NCI-H146 treated with DMSO at 0.1 percent for 48 hours (cell line): ENCODE data around the gene SYNPO2.
A peak's percentile ranks its signal among the peaks of the same experiment; 100 is the strongest.
"Not testable (repeated sequence)": the region's sequence is repeated elsewhere in the genome, so short reads cannot be mapped to it uniquely, and the experiment has no call there.

Experiments used
- DNase-seq: peaks from one replicate; lab custom pipeline; 2025; ENCODE audit not compliant: unreplicated experiment; lab: John Stamatoyannopoulos, UW

SYNPO2 gene

DNA sequence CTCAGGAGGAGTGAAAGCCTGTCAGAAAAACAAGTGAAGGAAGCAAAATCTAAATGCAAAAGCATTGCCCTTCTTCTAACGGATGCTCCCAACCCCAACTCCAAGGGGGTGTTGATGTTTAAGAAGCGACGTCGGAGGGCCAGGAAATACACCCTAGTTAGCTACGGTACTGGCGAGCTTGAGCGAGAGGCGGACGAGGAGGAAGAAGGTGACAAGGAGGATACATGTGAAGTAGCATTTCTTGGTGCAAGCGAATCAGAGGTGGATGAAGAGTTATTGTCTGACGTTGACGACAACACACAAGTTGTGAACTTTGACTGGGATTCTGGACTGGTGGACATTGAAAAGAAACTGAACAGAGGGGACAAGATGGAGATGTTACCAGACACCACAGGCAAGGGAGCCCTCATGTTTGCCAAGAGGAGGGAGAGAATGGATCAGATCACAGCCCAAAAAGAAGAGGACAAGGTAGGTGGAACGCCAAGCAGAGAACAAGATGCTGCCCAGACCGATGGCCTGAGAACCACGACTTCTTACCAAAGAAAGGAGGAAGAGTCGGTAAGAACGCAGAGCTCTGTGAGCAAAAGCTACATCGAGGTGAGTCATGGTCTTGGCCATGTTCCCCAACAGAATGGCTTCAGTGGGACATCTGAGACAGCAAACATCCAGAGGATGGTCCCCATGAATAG, 141.3 kb downstream of the SYNPO2 start:
- DNase-seq = no peak

DNA sequence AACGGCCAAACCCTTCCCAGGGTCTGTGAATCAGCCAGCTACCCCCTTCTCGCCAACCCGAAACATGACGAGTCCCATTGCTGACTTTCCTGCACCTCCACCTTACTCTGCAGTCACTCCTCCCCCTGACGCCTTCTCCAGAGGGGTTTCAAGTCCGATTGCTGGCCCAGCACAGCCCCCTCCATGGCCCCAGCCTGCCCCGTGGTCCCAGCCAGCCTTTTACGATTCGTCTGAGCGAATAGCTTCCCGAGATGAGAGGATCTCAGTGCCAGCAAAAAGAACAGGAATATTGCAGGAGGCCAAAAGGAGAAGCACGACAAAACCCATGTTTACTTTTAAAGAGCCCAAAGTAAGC, 141.9 kb downstream of the SYNPO2 start:
- no peak for DNase-seq

DNA sequence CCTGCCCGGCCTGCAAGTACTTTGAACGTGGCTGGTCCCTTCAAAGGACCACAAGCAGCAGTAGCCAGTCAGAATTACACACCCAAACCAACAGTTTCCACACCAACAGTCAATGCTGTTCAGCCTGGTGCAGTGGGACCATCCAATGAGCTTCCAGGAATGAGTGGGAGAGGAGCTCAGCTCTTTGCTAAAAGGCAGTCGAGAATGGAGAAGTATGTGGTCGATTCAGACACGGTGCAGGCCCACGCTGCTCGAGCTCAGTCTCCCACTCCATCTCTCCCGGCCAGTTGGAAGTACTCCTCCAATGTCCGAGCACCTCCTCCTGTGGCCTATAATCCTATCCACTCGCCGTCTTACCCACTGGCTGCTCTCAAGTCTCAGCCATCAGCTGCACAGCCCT, 142.6 kb downstream of the SYNPO2 start:
- DNase-seq = no peak

DNA sequence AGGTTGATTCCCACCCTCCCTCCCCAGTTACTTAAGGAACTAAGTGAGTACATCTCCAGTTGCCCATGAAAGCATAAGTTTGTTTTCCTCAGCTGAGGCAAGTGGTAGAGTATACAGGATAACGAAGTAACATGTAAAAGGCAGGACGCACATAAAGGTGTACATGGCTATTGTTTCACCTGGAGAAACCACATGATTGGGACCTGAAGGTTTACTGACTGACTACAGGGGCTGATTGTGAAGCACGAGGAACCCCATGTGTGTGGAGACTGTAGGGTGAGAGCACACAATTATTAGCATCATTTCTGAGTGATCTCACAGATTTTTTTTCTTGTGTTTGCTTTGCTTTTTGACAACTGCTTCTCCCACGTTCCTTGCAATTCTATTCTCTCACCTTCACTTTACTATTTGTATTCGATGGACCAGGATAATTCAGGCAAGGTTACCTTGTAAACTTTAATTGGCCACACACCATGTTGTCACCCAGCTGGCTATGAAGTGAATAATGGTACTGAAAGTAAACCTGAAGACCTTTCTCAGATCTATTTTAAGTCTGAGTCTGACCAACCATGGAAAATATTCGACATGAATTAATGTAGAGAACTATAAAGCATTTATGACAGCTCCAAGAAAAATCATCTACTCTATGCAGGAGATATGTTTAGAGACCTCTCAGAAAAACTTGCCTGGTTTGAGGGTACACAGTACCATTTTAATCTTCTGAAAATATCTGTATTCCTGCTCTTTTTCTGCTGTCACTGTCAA, 144.4 kb downstream of the SYNPO2 start:
- no peak for DNase-seq

DNA sequence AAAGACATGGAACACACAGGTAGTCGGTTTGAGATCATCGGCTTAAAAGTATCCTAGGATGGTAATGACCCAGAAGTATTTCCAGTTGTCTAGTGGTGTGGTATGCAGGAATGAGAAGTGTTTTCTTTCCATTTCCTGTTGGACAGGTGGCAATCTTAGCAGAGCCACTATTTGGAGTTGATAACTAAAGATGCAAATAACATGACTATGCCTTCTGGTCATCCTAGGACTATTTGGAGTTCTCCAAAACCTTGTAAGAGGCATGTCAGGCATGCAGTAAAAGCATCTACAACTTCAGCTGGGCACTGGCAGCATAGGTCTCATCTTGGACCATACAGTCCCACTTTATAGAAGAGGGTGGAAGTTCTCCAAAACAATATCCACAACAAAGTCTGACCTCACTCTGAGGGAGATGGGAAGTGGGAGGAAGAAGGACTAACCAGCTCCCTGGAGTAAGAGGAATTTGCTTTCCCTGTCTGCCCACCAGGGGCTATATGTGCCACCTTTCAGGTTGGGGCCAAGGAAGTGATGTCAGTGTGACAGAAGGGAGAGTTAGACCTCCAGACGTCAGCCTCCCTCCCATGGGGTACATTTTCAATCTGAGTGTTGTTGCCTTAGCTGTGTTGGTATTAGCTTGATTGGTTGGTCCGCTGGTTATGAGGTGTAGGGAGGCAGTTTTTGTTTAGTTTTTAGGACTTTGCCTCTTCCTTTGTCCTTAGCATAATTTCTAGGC, 145.8 kb downstream of the SYNPO2 start:
- no peak for DNase-seq

DNA sequence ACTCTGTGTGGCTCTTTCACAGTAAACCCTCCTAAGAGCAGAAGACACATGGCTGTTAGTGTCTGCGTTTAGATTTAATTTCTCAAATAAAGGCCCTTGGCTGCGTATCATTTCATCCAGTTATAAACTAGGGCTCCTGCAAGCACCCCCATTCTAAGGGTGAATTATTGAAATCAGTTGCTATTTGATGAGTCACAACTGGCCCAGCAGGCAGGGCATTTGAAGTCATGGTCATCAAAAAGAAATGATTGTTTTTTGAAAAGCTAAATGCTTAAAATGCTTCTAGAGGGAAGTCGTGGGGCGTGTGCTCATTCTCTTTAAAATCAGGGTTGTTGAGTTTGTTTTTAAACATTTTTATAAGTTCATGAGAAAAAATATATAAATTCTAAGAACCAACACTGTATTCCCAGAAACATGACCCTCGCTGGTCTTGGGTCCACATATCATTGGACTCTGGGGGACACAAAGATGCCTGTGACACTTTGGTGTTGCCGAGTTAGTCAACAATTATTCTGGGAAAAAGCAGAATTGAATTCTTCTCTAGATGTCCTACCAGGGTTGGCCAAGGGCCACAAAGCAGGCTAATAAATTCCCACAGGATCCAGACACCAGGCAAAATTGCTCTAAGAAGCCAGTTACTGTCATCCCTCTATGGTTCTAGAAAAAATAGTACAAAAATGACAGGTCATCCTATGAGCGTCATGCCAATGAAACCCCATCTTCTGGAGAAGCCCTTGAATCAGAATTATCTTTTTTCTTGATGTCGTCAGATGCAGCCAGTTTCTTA, 147.5 kb downstream of the SYNPO2 start:
- no peak for DNase-seq

DNA sequence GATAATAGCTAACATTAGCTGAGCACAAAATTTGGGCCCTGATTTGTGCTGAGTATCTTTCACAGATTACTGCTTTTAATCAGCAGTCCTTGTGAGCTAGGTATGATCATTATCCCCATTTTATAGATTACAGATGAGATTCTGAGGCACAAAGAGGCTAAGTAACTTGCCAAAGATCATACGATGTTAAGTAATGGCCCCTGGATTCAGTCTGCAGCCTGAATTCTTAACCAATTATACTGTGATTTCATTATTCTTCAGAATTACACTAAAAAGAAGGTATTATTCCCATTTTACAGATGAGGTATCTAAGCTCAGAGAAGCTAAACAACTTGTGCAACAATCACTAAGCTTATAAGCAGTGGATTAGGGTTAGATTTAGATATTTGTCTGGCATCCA, 149.1 kb downstream of the SYNPO2 start:
- DNase-seq = no peak

DNA sequence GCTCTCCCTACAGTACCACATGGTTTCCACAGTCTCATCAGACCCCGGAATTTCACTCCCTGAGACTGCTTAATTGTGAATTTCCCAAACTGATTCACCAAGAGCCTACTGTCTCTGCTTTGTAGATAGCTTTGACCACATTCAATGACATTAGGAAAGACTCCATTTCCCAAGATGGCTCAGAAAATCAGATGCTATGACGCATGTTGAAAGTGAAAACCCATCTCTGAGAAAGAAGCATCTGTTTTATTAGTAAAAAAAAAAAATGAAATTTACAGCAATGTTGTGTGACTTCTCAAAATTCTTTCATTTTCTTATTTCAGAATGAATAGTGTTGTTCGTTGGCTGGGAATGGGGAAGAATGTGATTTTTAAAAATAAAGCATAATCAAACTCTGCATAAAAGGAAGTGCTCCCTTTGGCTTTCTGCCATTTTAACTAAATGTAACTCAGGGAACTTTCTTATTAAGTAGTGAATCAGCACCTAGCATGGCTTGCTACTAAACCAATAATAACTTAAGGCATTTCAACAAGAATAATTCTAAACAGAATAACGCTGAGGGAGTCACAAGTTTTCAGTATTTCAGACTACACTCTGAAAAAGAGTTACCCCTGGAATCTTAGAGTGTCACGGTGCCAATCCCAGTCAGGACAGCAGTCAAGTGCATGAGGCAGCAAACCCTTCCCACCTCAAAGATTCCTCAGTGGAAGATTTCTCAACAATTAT, 149.6 kb downstream of the SYNPO2 start:
- DNase-seq = no peak

DNA sequence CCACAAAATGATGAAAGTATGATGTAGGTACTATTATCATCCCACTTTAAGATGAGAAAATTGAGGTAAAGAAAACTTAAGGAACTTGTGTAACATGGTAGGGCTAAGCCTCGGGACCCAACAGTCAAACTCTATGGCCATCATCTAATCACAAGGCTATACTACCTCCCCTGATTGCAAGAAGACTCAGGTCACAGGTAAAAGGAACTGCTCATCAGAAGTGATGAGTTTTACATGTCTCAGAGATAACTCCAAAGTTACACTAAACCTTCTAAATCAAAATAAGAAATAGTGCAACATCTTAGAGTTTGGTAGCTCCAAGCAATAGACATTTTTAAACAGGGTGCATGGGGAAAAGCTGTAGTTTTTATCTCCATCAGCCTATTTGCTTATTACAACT, 150.5 kb downstream of the SYNPO2 start:
- no peak for DNase-seq

DNA sequence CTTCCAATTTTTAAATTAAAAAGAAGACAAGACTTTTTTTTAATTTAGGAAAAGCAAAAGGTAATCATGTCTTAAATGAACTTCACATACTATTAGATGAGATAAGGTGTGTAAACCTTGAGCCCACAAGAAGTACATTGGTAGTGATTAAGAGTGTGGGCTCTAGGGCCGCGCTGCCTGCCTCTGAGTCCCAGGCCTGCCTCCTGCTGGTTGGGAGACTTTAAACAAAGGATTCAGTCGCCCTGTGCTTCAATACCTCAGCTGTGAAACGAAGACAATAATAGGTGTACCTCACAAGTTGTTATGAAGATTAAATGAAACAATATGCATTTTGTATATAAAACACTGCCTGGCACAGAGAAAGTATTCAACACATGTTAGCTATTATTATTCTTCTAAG, 151.1 kb downstream of the SYNPO2 start:
- no peak for DNase-seq

DNA sequence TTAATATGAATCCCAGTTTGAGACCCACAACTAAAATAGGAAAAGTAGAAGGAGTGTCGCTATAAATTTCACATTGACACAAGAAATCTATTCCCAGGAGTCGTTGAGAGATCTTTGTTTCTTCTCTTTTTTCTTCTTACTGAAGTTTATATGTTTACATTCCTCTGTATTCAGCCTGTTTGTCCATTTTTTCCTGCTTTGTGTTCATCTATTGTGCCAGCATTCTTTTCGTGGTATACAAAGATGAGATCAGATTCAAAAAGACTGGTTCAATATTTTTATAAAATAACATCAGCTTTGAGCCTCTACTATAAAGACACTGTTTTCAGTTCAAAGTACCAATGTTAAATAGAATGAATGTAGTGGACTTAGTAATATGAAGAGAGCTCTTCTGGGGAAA, 151.6 kb downstream of the SYNPO2 start:
- DNase-seq = no peak

DNA sequence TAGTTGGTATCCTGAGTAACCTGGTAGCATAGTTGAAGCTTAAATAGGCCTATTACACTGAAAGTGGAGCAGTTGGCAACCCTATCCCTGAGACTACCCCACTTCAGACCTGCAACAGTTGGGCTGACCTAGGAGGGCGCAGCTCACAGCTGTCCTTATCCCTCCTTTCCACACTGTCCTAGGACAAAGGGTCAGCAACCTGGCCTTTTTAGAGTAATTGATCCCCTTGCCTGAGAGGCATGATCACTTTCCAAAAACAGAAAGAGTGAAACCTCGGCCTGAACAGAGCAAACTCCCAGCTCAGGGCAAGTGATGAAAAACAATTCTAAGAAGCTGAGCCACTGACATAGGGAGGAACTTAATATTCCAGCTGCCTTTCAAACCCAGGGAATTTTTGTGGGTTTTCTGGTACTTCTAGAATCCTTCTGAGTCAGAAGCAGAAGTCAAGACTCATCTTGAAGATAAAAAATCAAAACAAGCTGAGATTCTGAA, 152.1 kb downstream of the SYNPO2 start:
- DNase-seq = no peak

DNA sequence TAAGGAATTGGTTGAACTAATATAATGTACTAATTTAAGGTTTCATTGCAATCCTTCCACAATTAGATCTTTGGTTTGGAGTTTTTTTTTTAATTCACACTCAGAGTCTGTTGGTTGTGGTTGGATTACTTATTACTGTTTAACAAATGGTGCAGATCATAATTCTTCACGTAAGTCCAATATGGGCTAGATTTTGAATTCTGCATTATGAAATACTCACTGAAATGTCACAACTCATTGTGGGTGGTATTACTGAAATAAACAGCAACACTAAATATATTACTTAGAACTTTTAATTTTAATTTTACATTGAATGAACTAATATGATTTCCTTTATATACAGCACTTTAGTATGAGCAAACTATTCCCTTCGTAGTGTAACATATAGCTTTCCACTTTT, 152.7 kb downstream of the SYNPO2 start:
- no peak for DNase-seq

DNA sequence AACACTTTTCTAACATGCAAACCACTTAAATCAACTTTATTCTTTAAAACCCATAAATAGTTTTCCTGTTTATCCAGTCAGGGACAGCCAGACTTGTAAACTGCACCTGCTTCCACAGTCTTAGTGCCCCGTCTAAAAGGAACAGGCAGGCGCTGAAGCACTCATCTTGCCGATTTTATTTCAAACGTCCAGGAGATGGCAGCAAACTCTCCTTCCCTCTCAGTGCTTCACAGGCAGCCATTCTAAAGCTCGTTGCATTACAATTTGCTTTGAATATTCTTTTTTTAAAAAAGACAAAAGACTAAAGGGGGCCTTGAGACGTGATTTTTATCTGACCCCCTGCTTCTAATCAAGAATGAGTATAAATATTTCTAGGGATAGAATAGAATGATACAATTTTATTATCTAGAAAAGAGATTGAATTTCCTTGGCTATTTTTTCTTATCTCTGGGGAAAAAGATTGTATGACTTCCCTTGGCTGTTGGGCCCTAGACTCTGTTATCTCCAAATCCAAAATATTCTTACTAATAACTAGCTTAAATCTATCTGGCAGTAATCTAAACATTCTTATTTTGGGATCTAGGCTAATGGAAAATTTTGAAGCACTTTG, 153.4 kb downstream of the SYNPO2 start:
- DNase-seq = peak; percentile 10

DNA sequence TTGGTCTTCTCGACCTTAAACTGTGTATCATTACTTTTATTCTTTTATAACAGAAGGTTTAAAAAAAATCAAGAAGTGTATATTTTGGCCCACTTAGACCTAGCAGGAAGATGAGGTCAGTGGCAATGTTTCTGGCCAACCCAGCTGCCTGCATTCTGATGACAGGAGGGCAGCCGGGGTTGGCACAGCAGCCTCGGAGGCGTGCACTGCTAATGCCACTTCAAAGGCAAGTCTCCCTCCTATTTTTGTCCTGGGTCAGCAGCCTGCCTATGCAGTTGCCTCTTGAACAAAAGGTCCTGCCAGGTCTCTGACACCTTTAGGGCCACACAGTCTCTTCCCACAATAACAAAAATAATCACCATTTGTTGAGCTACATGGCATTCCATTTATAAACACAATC, 157.6 kb downstream of the SYNPO2 start:
- DNase-seq = no peak

DNA sequence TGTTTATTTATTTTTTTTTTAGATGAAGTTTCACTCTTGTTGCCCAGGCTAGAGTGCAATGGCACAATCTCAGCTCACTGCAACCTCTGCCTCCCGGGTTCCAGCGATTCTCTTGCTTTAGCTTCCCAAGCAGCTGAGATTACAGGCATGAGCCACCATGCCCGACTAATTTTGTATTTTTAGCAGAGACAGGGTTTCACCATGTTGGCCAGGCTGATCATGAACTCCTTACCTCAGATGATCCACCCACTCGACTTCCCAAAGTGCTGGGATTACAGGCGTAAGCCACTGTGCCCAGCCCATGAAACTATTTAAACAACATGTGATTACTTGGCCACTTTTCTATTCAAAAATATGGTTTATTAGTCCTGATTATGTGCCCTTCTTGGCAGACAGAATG, 158.4 kb downstream of the SYNPO2 start:
- not testable (repeated sequence) for DNase-seq

DNA sequence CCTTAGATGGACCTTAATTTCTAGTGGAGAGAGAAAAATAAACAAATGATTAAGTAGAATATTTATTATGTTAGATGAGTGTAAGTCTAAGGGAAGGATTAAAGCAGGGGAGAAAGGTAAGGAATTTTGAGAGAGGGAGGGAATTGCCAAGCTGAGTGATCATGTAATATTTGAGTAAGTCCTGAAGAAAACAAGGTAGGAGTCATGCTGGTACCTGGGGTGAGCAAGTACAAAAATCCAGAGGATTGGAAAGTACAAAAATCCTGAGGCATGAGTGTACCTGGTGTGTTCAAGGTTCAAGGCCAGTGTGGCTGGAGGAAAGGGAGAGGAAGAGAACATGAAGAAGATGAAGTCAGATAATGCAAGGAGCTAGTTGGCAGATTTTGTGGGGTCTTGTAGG, 159.8 kb downstream of the SYNPO2 start:
- DNase-seq = no peak

DNA sequence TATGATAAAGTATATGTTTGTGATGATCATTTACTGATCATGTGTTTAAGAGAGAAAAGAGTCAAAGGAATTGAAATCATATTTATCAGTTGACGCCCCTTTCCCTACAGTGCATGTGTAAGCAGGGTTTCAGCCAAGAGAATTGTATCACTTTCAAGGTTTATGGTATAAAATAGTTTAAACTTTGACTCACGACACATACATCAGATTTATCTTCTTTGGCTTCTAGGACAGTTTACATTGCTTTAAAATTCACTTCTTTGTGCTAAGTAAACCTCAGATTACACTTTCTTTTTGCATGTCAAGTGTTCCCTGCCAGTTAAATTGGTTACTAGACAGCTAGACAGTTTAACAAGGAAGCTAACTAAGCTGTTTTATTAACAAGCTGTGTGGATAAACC, 160.7 kb downstream of the SYNPO2 start:
- no peak for DNase-seq

DNA sequence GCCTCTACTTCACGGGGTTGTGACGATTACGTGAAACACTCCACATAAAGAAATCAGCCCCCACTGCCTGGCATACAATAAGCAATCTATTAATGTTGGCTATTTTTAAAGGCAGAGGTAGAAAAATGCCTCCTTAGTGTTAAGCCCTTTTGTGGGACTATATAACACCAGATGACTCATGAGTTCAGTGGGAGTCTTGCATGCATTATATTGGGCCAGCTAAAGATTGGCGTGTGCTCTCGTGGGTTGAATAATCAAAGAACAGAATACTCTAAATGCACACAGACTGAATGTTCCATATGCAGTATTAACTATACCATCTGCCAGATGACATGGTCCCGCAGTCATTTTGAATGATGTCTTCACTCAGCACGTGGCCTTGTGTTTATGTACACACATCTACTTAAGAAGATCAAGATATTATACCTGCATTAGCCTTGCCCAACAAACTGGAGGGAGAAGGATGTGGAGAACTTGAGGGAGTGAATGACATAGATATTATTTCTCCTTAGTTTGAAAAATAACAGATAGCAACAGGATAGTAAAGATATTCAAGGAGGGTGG, 162.0 kb downstream of the SYNPO2 start:
- no peak for DNase-seq

DNA sequence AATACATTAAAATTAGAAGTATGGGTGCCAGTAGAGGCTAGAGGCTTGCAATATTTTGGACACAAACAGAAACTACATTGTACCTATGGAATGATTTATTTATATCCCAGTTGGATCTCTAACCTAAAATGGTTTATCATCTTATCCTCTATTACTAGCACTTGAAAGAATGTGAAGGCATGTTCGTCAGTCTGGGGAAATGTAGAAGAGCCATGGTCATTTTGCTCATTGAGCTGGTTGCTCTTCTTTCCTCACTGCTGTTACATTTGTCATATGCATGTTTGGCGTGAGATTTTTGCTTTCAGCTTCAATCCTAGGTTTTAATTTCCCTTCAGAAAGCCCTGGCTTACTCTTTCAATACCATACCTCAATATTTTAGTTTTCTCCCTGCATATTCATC, 164.6 kb downstream of the SYNPO2 start:
- no peak for DNase-seq
